IPS-15b (cell line): ENCODE measurements around the gene ADGRB3.

Source experiments
- H3K27me3 ChIP-seq: one replicate; pipeline ENCODE4 v1.6.1; 2013; ENCODE audit warnings: low read length; ENCODE audit not compliant: control insufficient read depth, insufficient read depth
- H3K36me3 ChIP-seq: one replicate; pipeline ENCODE4 v1.6.1; 2013; ENCODE audit warnings: low read length; ENCODE audit not compliant: control insufficient read depth, insufficient read depth
- H3K4me1 ChIP-seq: one replicate; pipeline ENCODE4 v1.6.1; 2013; ENCODE audit warnings: mild to moderate bottlenecking, low read length; ENCODE audit not compliant: control insufficient read depth, insufficient read depth
- H3K4me3 ChIP-seq: one replicate; pipeline ENCODE4 v1.5.1; 2013; ENCODE audit warnings: low read depth, low read length
- H3K9ac ChIP-seq: one replicate; pipeline ENCODE4 v1.6.1; 2013; ENCODE audit warnings: low read depth, mild to moderate bottlenecking, low read length
- H3K9me3 ChIP-seq: one replicate; pipeline ENCODE4 v1.6.1; 2013; ENCODE audit warnings: mild to moderate bottlenecking, low read length; ENCODE audit not compliant: control insufficient read depth, insufficient read depth

ADGRB3 gene

DNA sequence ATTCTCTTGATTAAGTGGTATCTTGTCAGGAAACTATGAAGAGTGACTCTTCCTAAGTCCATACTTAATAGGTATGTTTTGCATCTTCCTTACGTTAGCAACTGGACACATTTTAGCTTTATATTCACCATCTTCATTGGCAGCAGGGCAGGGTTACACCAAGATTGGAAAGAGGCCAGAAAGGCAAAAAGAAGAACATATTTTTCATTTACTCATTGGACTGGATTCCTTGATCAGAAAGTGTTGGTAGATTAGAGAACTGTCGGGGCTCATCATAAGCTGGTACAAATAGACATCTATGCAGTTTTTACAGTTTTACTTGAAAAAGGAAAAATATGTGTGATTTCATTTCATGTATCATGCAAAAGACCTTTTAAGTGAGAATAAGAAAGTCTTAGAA lies 696.8 kb downstream of the ADGRB3 start:
- Histone ChIP-seq H3K9me3 (no peaks in the 10 kb centered on the region), H3K4me1 (no peaks in the 10 kb centered on the region), H3K27me3 (no peaks in the 10 kb centered on the region), H3K9ac (no peak overlapping the region), H3K36me3 (no peaks in the 10 kb centered on the region), H3K4me3 (no peak overlapping the region)

DNA sequence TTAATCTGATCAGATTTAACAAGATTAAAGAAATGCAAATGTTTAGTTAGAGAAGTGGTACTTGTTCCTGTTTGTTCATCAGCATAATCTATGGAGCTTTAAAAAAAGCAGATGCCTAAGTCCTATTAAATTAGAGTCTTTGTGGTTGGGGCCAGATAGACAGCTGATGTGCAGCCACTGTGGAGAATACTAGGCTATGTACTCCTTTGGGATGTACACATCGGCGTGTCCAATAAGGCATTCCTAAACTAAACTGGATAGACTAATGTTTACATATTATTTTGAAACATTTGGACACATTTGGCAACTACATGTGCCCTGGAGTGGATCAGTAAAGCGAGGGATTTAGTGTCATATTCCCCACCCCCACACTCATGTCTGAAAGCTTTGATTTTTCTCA lies 702.2 kb downstream of the ADGRB3 start:
- H3K27me3 ChIP-seq = no peaks in the 10 kb centered on the region
- no peak overlapping the region for H3K4me3 ChIP-seq
- H3K4me1 ChIP-seq = no peaks in the 10 kb centered on the region
- H3K36me3 ChIP-seq = no peaks in the 10 kb centered on the region
- H3K9ac ChIP-seq = no peak overlapping the region
- no peaks in the 10 kb centered on the region for H3K9me3 ChIP-seq

DNA sequence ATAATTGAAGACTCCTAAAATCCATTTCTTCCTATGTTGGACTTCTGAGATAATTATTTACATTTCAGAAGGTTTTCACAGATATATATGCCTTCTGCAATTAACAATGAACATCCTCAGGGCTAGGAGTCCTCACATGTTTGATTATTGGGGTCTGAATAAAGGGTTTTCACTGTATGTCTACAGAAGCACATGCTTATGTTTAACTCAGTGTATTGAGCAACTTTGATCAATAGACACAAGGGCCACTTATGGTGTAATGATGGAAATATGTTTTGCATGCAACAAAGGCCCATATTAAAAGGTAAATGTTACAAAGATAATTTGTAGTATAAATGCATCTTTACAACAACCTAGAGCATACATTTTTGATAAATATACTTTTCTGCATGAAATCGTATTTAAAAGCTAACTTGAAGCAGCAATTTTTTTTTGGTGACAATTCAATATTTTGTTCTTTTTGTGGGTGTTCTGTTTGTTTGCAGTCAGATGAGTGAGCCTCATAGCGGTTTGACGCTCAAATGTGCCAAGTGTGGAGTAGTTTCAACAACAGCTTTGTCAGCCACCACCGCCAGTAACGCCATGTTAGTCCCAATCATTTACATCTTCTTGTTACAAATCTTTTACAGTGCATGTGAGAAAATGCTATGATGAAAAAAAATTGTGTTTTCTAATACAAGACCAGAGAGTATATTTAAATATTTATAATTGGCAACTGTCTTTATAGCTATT lies 703.5 kb downstream of the ADGRB3 start:
- H3K9ac ChIP-seq = no peak overlapping the region
- H3K36me3 ChIP-seq = no peaks in the 10 kb centered on the region
- H3K9me3 ChIP-seq = no peaks in the 10 kb centered on the region
- no peaks in the 10 kb centered on the region for H3K4me1 ChIP-seq
- no peak overlapping the region for H3K4me3 ChIP-seq
- no peaks in the 10 kb centered on the region for H3K27me3 ChIP-seq

DNA sequence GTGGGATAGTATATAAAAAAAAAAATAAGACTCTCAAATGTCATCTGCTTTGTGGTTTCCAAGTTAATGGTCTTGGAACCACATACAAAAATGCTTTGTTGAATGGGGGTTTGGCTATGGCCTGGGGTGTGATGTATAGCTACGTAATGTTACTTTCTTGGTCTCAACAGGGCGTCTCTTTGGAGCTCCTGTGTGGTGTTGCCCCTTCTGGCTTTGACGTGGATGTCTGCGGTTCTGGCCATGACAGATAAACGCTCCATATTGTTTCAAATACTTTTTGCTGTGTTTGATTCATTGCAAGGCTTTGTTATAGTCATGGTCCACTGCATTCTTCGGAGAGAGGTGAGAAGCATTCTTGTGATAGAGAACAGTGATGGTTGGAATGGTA lies 704.1 kb downstream of the ADGRB3 start:
- Histone ChIP-seq H3K4me3 (no peak overlapping the region), H3K9ac (no peak overlapping the region), H3K9me3 (no peaks in the 10 kb centered on the region), H3K27me3 (no peaks in the 10 kb centered on the region), H3K36me3 (no peaks in the 10 kb centered on the region), H3K4me1 (no peaks in the 10 kb centered on the region)

DNA sequence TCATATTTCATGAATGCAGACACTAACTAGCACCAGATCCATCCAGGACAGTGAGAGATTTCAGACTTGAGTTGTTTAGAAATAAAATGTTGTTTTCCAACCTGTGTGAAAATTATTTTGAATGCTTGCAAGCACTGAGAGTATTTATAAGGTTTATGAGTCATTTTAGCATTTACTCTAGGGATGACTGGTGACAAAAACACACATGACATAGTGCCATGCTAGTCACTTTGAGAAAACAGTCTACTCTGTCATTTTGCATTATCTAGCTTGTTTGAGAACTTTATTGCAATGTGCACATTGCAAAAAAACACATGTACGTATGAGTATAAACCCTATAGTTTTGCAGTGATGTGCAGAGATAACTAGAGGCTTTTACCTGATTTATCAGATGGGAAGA lies 705.1 kb downstream of the ADGRB3 start:
- Histone ChIP-seq H3K9ac (no peak overlapping the region), H3K36me3 (no peaks in the 10 kb centered on the region), H3K9me3 (no peaks in the 10 kb centered on the region), H3K4me1 (no peaks in the 10 kb centered on the region), H3K27me3 (no peaks in the 10 kb centered on the region), H3K4me3 (no peak overlapping the region)

DNA sequence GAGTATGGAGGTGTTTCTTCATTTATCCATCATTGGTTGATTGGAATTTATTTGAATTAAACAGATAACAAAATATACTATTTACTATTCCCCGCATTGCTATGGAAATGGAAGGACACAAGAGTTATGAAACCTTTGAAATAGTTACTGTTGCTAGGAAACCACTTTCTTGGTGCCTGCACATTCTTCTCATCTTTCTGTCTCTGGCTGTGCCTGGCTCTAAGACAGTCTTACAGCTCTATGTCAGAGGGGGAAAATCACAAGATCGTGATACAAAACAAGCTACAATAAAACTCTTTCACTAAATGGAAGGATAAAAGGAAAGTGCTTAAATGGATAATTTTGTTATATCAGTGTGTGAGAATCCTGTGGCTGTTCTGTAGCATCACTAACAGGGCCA lies 708.8 kb downstream of the ADGRB3 start:
- H3K4me3 ChIP-seq = no peak overlapping the region
- H3K4me1 ChIP-seq = no peaks in the 10 kb centered on the region
- no peak overlapping the region for H3K9ac ChIP-seq
- no peaks in the 10 kb centered on the region for H3K9me3 ChIP-seq
- H3K36me3 ChIP-seq = no peaks in the 10 kb centered on the region
- no peaks in the 10 kb centered on the region for H3K27me3 ChIP-seq

DNA sequence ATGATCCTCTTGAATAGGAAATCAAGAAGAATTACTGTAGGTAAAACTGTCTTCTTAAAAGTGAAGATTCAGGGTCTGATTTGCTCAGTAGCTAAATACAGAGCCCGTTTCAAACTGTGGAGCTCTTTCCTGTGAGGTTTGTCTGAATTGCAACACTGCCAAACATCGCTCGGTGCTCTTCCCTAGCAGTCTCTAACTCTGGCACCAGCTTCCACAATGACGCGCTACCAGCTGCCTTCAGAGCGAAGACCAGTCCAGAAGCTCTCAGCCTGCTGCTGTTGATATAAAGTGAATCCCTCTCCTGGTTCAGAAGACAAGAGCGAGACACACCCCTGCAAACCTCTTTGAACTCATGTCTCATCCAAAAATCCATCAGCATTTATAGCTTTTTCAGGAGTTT lies 714.7 kb downstream of the ADGRB3 start:
- Histone ChIP-seq H3K4me1 (no peaks in the 10 kb centered on the region), H3K9ac (no peak overlapping the region), H3K9me3 (no peaks in the 10 kb centered on the region), H3K4me3 (no peak overlapping the region), H3K27me3 (no peaks in the 10 kb centered on the region), H3K36me3 (no peaks in the 10 kb centered on the region)

DNA sequence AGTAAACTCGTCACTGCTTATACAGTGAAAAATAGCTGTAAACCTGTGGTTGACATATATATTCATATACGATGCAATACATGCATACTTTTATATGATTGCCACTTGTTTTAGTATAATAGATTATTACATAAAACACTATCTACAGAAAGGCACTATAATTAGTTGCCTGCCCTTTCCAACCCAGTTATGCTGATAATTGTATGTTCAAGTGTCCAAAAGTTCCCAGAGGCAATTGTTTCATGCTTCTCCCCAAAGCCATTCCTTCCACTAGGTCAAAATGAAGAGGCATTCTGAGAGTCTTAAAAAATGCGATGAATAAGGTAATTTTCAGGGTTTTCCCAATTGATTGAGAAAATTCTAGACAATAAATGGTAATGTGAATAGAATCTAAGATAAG lies 727.1 kb downstream of the ADGRB3 start:
- H3K4me1 ChIP-seq = no peaks in the 10 kb centered on the region
- no peak overlapping the region for H3K9ac ChIP-seq
- no peak overlapping the region for H3K4me3 ChIP-seq

DNA sequence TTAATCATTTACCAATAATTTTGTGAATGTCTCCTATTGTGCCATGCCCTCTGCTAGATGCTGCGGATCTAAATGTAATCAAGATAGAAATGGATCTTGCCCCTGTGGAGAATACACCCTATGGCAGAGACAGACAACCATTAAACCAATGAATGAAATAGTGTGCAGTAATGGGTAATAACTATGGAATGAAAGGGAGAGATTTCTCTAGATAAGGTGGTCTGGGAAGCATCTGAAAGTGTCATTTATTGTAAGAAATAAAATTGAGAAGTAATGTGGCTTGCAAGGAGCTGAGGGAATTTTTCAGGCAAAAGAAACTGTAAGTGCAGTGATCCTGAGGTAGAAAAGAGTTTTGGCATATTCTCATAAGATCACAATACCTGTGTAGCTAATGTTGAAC lies 731.7 kb downstream of the ADGRB3 start:
- Histone ChIP-seq H3K9me3 (no peaks in the 10 kb centered on the region), H3K36me3 (no peaks in the 10 kb centered on the region), H3K27me3 (no peaks in the 10 kb centered on the region), H3K4me1 (no peaks in the 10 kb centered on the region), H3K9ac (no peak overlapping the region), H3K4me3 (no peak overlapping the region)

More for the DNA sequence above, 727.1 kb downstream of the ADGRB3 start:
- Histone ChIP-seq H3K36me3 (no peaks in the 10 kb centered on the region), H3K9me3 (no peaks in the 10 kb centered on the region), H3K27me3 (no peaks in the 10 kb centered on the region)

DNA sequence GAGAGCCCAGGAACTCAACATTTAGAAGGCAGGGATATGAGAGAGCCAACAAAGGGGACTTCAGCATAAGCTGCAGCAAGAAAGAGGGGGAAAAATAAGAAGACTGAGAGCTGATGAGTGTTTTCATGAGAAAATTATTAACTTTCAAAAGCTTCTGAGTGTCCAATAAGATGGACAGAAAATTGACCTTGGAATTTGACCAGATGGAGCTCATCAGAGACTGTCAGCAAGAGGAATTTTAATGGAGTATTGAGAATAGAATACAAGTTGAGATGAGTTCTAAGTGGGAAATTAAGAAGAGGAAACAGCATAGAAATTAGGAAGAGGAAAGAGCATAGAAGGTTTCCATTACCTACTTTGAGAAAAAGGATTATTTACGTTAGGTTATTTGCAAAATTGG lies 733.5 kb downstream of the ADGRB3 start:
- no peak overlapping the region for H3K9ac ChIP-seq
- no peaks in the 10 kb centered on the region for H3K4me1 ChIP-seq
- no peaks in the 10 kb centered on the region for H3K36me3 ChIP-seq
- no peaks in the 10 kb centered on the region for H3K27me3 ChIP-seq
- no peaks in the 10 kb centered on the region for H3K9me3 ChIP-seq
- no peak overlapping the region for H3K4me3 ChIP-seq

DNA sequence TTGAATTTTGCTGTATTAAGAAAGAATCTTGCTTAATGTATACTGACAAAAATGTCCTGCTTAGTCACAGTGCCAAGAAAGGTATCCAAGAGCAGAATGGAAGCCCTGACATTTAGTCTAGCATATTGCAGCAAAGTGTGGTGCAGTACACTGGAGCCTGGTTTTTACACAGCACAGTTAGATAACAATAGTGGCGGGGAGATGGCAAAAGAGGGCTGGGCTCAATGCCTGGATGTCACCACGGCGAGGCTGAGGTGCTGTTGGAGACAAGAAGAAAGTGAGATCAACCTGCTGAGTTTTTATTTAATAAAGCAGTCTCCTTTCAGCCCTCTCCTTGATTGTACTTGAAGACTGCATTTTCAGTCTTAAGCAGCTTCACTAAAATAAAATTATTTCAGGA lies 735.7 kb downstream of the ADGRB3 start:
- H3K4me1 ChIP-seq = no peaks in the 10 kb centered on the region
- H3K4me3 ChIP-seq = no peak overlapping the region
- H3K36me3 ChIP-seq = no peaks in the 10 kb centered on the region
- no peaks in the 10 kb centered on the region for H3K9me3 ChIP-seq
- H3K9ac ChIP-seq = no peak overlapping the region
- H3K27me3 ChIP-seq = no peaks in the 10 kb centered on the region

DNA sequence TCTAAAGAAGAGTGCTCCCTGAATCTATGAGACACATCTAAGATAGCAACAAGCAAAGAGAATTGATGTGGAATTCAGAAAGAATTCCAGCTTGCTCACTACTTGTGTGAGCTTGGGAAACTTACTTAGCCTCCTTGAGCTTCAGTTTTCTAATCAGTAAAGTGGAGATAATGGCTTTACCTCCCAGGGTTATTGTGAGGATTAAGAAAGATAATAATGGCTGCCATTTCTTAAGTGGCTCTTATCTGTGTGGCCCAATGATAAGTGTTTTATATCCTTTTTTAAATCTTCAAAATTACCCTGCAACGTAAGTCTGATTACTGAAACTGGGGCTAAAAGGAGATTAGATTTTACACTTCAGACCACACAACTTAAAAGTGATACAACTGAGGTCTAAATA lies 743.2 kb downstream of the ADGRB3 start:
- no peaks in the 10 kb centered on the region for H3K4me1 ChIP-seq

More for the DNA sequence above, 743.2 kb downstream of the ADGRB3 start:
- Histone ChIP-seq H3K27me3 (no peaks in the 10 kb centered on the region), H3K4me3 (no peak overlapping the region), H3K9me3 (no peaks in the 10 kb centered on the region), H3K36me3 (no peaks in the 10 kb centered on the region), H3K9ac (no peak overlapping the region)
